MCF 10A (cell line): ENCODE results near the gene GRID1. TPM values are rescaled to one million over a fixed set of nuclear protein-coding genes. Genes with fewer than 3 reads are reported as not detected.

Source experiments
- BruUV-seq: library from RNA; stranded (reverse); fragments of 400-500 nt; replicated peaks from 2 replicates; lab custom pipeline; 2021; lab: Mats Ljungman, UMichigan
- CTCF ChIA-PET: fragments of 300-600 bp; sonication (Branson Sonifier 250); formaldehyde crosslinking; extraction: SDS; loops from one replicate; lab custom pipeline; 2021; ENCODE audit warnings: antibody characterized with exemption, inconsistent platforms; lab: Yijun Ruan, JAX
- POLR2A ChIA-PET: fragments of 300-600, 350-650 bp; sonication (Branson Sonifier 250); formaldehyde crosslinking; extraction: SDS; loops from one replicate; lab custom pipeline; 2020; ENCODE audit warnings: antibody characterized with exemption, inconsistent platforms; lab: Yijun Ruan, JAX
- DNase-seq: peaks from one replicate; pipeline ENCODE4 v3.0.0-alpha.2; 2018; ENCODE audit not compliant: unreplicated experiment
- H3K27ac Mint-ChIP-seq: one replicate; pipeline ENCODE4 v1.8.0; 2022; ENCODE audit warnings: mild to moderate bottlenecking, low read depth, mixed read lengths; ENCODE audit not compliant: unreplicated experiment
- H3K27me3 Mint-ChIP-seq: one replicate; pipeline ENCODE4 v1.8.0; 2022; ENCODE audit warnings: mixed read lengths; ENCODE audit not compliant: insufficient read depth, unreplicated experiment
- H3K36me3 Mint-ChIP-seq: one replicate; pipeline ENCODE4 v1.8.0; 2022; ENCODE audit warnings: mild to moderate bottlenecking, moderate library complexity, mixed read lengths; ENCODE audit not compliant: insufficient read depth, unreplicated experiment
- H3K4me1 Mint-ChIP-seq: one replicate; pipeline ENCODE4 v1.8.0; 2022; ENCODE audit warnings: mixed read lengths; ENCODE audit not compliant: insufficient read depth, unreplicated experiment
- H3K4me3 Mint-ChIP-seq: one replicate; pipeline ENCODE4 v1.8.0; 2022; ENCODE audit warnings: mild to moderate bottlenecking, moderate library complexity, mixed read lengths; ENCODE audit not compliant: unreplicated experiment
- H3K9me3 Mint-ChIP-seq: one replicate; pipeline ENCODE4 v1.8.0; 2022; ENCODE audit warnings: mixed read lengths; ENCODE audit not compliant: unreplicated experiment
- intact Hi-C: fragments of 100-400 bp; cut with micrococcal nuclease; formaldehyde crosslinking; loops from 2 replicates; pipeline ENCODE4 v1.14.1; 2022
- total RNA-seq: library from RNA; stranded (reverse); gene quantifications from 2 replicates; pipeline ENCODE4 v1.2.3, GENCODE V29; 2022
- TF ChIP-seq, protein P1 (sequence below): fragments of 200-600 bp; IDR thresholded peaks from one replicate; pipeline ENCODE4 v1.8.0; 2022; ENCODE audit warnings: antibody characterized with exemption, mild to moderate bottlenecking; ENCODE audit not compliant: unreplicated experiment

The GRID1 gene
- total RNA-seq, 1 experiment from 2014 or later = not detected

DNA sequence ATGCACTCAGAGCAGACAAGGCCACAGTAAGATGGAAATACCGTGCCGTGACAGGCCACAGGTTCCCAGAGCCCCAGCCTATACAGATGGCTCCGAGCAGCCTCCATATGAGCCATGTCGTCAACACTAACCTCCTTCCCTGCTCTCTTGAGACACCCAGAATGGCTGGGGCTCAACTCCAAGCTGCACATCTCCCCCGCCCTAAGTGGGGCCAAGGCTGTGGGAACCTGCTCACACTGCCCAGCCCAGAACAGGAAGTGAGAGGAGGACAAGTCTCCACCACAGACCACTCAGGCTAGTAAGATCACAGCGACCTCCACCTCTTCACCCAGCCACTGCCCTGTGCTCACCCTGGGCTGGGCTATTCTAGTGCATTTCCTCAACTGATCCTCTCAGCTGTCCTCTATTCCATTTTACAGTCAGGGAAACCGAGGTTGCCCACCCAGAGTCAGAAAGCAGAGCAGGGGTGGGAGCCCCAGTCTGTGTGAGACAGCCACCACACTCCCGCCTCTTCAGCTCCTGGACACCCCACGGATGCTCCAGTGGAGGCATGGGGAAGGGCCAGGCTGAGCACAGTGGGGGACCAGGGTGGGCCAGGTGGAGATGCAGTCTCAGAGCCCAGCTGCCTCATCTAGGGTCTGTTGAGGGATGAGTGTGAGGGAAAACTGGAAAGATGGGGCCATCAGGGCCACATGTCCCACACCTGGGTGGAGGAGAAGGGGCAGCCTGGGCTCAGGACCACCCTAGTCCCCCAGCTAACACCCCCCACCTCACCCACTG is 11.6 kb downstream of the GRID1 start:
- H3K27me3 Mint-ChIP-seq = no peaks in the 10 kb centered on the region
- TF ChIP-seq, protein P1, sequence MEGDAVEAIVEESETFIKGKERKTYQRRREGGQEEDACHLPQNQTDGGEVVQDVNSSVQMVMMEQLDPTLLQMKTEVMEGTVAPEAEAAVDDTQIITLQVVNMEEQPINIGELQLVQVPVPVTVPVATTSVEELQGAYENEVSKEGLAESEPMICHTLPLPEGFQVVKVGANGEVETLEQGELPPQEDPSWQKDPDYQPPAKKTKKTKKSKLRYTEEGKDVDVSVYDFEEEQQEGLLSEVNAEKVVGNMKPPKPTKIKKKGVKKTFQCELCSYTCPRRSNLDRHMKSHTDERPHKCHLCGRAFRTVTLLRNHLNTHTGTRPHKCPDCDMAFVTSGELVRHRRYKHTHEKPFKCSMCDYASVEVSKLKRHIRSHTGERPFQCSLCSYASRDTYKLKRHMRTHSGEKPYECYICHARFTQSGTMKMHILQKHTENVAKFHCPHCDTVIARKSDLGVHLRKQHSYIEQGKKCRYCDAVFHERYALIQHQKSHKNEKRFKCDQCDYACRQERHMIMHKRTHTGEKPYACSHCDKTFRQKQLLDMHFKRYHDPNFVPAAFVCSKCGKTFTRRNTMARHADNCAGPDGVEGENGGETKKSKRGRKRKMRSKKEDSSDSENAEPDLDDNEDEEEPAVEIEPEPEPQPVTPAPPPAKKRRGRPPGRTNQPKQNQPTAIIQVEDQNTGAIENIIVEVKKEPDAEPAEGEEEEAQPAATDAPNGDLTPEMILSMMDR = no peak
- ChIA-PET CTCF (interaction anchor here (1.1 to 1.5 kb wide), 2 partner anchors 8 to 255 kb away, joined by 3 to 7 read pairs; no protein-coding TSS in a partner anchor), POLR2A (no interaction called here)
- no peak overlapping the region for H3K27ac Mint-ChIP-seq
- H3K4me1 Mint-ChIP-seq = no peaks in the 10 kb centered on the region
- no peaks in the 10 kb centered on the region for H3K36me3 Mint-ChIP-seq
- intact Hi-C loops = no loop called here
- no TSS peak for BruUV-seq
- no peaks in the 10 kb centered on the region for H3K9me3 Mint-ChIP-seq
- no peak overlapping the region for H3K4me3 Mint-ChIP-seq
- DNase-seq = no peak

DNA sequence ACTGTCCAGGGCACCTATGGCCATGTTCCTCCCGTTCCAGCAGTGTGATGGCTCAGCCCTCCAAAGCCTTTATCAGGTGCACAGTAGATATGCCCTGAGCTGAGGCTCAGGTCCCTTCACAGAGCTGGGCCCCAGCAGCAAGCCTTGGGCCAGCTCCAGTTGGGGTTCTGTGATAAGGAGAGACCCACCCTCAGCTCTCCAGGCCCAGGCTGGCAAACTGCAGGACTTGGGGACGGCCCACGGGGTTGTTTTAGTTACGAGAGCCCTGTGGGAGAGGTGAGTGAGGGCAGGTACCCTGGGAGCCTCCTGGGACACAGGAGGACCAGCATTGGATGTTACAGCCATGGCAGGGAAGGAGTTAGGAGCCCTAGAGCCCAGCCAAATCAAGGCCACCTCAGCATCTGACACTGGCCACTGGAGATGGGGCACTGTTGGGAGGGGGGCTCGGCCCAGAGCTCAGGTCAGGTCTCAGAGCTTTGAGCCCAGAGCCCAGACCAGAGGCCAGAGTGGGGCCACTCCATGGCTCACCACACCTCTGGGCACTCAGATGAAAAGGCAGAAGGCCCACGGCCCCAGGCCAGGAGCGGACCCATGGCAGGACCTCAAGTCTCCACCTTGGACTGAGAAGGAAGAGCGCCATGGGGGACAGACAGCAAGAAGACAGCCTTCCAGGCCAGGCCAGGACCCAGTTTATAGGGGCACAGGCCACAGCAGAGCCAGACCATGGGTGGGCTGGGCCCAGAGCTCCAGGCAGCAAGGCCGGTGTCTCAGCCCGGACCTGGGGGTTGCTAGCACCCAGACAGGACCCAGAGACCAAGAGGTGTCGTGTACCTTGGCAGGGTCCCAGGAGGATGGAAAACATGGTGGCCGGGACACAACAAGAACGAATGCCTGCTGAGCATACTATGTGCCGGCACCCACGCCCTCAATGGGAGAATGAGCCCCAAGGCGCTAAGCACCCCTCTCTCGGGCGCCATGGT is 12.8 kb downstream of the GRID1 start:
- no peaks in the 10 kb centered on the region for H3K4me1 Mint-ChIP-seq
- no peaks in the 10 kb centered on the region for H3K36me3 Mint-ChIP-seq
- BruUV-seq = no TSS peak
- no peaks in the 10 kb centered on the region for H3K27me3 Mint-ChIP-seq
- no peak for DNase-seq
- no peak overlapping the region for H3K27ac Mint-ChIP-seq
- no peaks in the 10 kb centered on the region for H3K9me3 Mint-ChIP-seq
- intact Hi-C loops = no loop called here
- TF ChIP-seq, protein P1 = no peak
- POLR2A ChIA-PET = no interaction called here
- H3K4me3 Mint-ChIP-seq = no peak overlapping the region
- CTCF ChIA-PET = interaction anchor here (0.5 kb wide), 1 partner anchor 343 kb away, joined by 6 read pairs; no protein-coding TSS in a partner anchor

DNA sequence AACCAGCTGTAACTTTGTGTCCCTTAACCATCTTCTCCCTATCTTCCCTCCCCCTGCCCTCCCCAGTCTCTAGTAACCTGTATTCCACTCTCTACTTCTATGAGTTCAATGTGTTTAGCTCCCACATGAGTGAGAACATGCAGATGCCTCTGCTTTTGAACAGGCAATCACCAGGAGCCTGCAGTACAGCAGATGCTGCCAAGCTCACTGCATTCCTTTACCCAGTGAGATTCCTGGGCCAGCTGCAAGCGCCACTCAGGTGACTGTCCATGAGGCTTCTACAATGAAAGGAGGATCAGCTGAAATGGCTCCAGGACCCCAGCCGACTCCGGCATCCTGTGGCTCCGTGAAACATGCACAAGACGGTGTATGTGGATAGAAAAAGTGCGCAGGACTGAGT is 15.7 kb downstream of the GRID1 start:
- peaks cover 14% of the 10 kb centered on the region for H3K4me1 Mint-ChIP-seq
- POLR2A ChIA-PET = no interaction called here
- CTCF ChIA-PET = no interaction called here
- no peaks in the 10 kb centered on the region for H3K9me3 Mint-ChIP-seq
- no peaks in the 10 kb centered on the region for H3K27me3 Mint-ChIP-seq
- DNase-seq = no peak
- no peak overlapping the region for H3K27ac Mint-ChIP-seq
- intact Hi-C loops = no loop called here
- H3K4me3 Mint-ChIP-seq = no peak overlapping the region
- BruUV-seq = no TSS peak
- no peaks in the 10 kb centered on the region for H3K36me3 Mint-ChIP-seq
- TF ChIP-seq, protein P1 = no peak
